Neural cell (in vitro differentiated cells): ENCODE data around the gene TMBIM1. TPM values are rescaled to one million over a fixed set of nuclear protein-coding genes. Genes with fewer than 3 reads are reported as not detected.

ENCODE experiments used
- H2AFZ ChIP-seq: fragments of 200-600, 300-800 bp; sonication (generic), shearing (Covaris generic); 2 replicates; pipeline ENCODE4 v1.6.0; 2014; ENCODE audit warnings: low read depth, mild to moderate bottlenecking, antibody characterized with exemption, low read length, moderate library complexity
- H3F3A ChIP-seq: fragments of 200-600 bp; shearing (Covaris generic); 2 replicates; pipeline ENCODE4 v1.6.1; 2016; ENCODE audit warnings: mild to moderate bottlenecking, moderate library complexity, mixed read lengths, antibody characterized with exemption, low read length; ENCODE audit not compliant: insufficient read depth, poor library complexity, severe bottlenecking
- H3K27ac ChIP-seq: fragments of 200-600, 300-800 bp; sonication (generic), shearing (Covaris generic); 2 replicates; pipeline ENCODE4 v1.5.1; 2014; ENCODE audit warnings: mild to moderate bottlenecking, low read length, moderate library complexity
- H3K27me3 ChIP-seq: fragments of 300-800, 200-600 bp; sonication (generic), shearing (Covaris generic); 2 replicates; pipeline ENCODE4 v1.6.0; 2014; ENCODE audit warnings: mild to moderate bottlenecking, low read depth, low read length, moderate library complexity; ENCODE audit not compliant: insufficient read depth
- H3K36me3 ChIP-seq: fragments of 300-800, 200-600 bp; sonication (generic), shearing (Covaris generic); 2 replicates; pipeline ENCODE4 v1.5.1; 2014; ENCODE audit warnings: mild to moderate bottlenecking, antibody characterized with exemption, low read length, moderate library complexity; ENCODE audit not compliant: insufficient read depth
- H3K4me2 ChIP-seq: fragments of 300-800, 200-600 bp; sonication (generic), shearing (Covaris generic); 2 replicates; pipeline ENCODE4 v1.6.0; 2014; ENCODE audit warnings: mild to moderate bottlenecking, low read length
- H3K4me3 ChIP-seq: fragments of 300-800, 200-600 bp; sonication (generic), shearing (Covaris generic); 2 replicates; pipeline ENCODE4 v1.5.1; 2014; ENCODE audit warnings: mild to moderate bottlenecking, low read length, moderate library complexity
- H3K79me2 ChIP-seq: fragments of 200-600 bp; shearing (Covaris generic); replicated peaks from 2 replicates; pipeline ENCODE4 v1.6.0; 2014; ENCODE audit warnings: mild to moderate bottlenecking, low read length, moderate library complexity; ENCODE audit not compliant: insufficient read depth
- H3K9ac ChIP-seq: fragments of 300-800, 200-600 bp; sonication (generic), shearing (Covaris generic); 2 replicates; pipeline ENCODE4 v1.6.1; 2016; ENCODE audit warnings: mild to moderate bottlenecking, low read length, mixed read lengths
- H3K9me2 ChIP-seq: fragments of 200-600 bp; shearing (Covaris generic); 2 replicates; pipeline ENCODE4 v1.6.1; 2016; ENCODE audit warnings: mild to moderate bottlenecking, low read length, mixed read lengths; ENCODE audit not compliant: insufficient read depth
- H3K9me3 ChIP-seq: fragments of 200-600, 300-800 bp; sonication (generic), shearing (Covaris generic); 2 replicates; pipeline ENCODE4 v1.6.1; 2016; ENCODE audit warnings: mild to moderate bottlenecking, mixed run types, low read length, moderate library complexity, mixed read lengths
- H4K20me1 ChIP-seq: fragments of 200-600 bp; shearing (Covaris generic); 2 replicates; pipeline ENCODE4 v1.6.1; 2016; ENCODE audit warnings: mild to moderate bottlenecking, mixed run types; ENCODE audit not compliant: insufficient read depth
- CTCF ChIP-seq: fragments of 450-650 bp; IDR thresholded peaks from 2 replicates; pipeline ENCODE4 v1.5.1; 2014; ENCODE audit warnings: antibody characterized with exemption, mild to moderate bottlenecking, moderate library complexity; ENCODE audit not compliant: poor library complexity, severe bottlenecking
- EP300 ChIP-seq: fragments of 450-650 bp; conservative IDR thresholded peaks from 2 replicates; pipeline ENCODE4 v1.6.1; 2014; ENCODE audit warnings: antibody characterized with exemption, mild to moderate bottlenecking, moderate library complexity; ENCODE audit not compliant: poor library complexity, severe bottlenecking
- EZH2 ChIP-seq: fragments of 200-600, 300-800 bp; shearing (Covaris generic), sonication (generic); IDR thresholded peaks from 2 replicates; pipeline ENCODE4 v1.6.1; 2014; ENCODE audit warnings: antibody characterized with exemption, low read length, borderline replicate concordance, mild to moderate bottlenecking; ENCODE audit not compliant: insufficient read depth, poor library complexity, severe bottlenecking
- MXI1 ChIP-seq: fragments of 450-650 bp; conservative IDR thresholded peaks from 2 replicates; pipeline ENCODE4 v1.6.1; 2014; ENCODE audit warnings: antibody characterized with exemption, mild to moderate bottlenecking; ENCODE audit not compliant: poor library complexity, severe bottlenecking
- POLR2AphosphoS5 ChIP-seq: IDR thresholded peaks from 2 replicates; pipeline ENCODE4 v1.6.1; 2012
- RAD21 ChIP-seq: fragments of 450-650 bp; conservative IDR thresholded peaks from 2 replicates; pipeline ENCODE4 v1.6.1; 2014; ENCODE audit warnings: antibody characterized with exemption, mild to moderate bottlenecking, moderate library complexity
- REST ChIP-seq: IDR thresholded peaks from 2 replicates; pipeline ENCODE4 v1.6.1; 2012; ENCODE audit warnings: borderline replicate concordance
- SMC3 ChIP-seq: fragments of 450-650 bp; conservative IDR thresholded peaks from 2 replicates; pipeline ENCODE4 v1.6.1; 2014; ENCODE audit warnings: antibody characterized with exemption, mild to moderate bottlenecking, moderate library complexity; ENCODE audit not compliant: poor library complexity
- TAF1 ChIP-seq: IDR thresholded peaks from 2 replicates; pipeline ENCODE4 v1.6.1; 2012; ENCODE audit warnings: low read depth
- polyA plus RNA-seq: library from polyadenylated mRNA; depleted of rRNA; stranded (reverse); fragments of >200 nt; gene quantifications from 2 replicates; pipeline ENCODE4 v1.2.3, GENCODE V29; 2014

The TMBIM1 gene
- polyA plus RNA-seq, 1 donor from 2014 or later, result not detected

GRCh38 chr2:218282173-218282991, 9.9 kb downstream of the TMBIM1 start:
- Histone ChIP-seq H3K4me3 (no peak overlapping the region), H3K36me3 (no peaks in the 10 kb centered on the region), H3K9me2 (no peaks in the 10 kb centered on the region), H3K79me2 (no peaks in the 10 kb centered on the region), H3K4me2 (no peak overlapping the region), H3F3A (no peaks in the 10 kb centered on the region), H3K9me3 (no peaks in the 10 kb centered on the region), H4K20me1 (no peaks in the 10 kb centered on the region), H3K9ac (no peak overlapping the region), H2AFZ (no peak overlapping the region), H3K27ac (no peak overlapping the region), H3K27me3 (no peaks in the 10 kb centered on the region)
- no peak for TF ChIP-seq POLR2AphosphoS5

GRCh38 chr2:218281449-218281848, 10.9 kb downstream of the TMBIM1 start:
- no peak overlapping the region for H3K4me2 ChIP-seq
- H3K9ac ChIP-seq, result no peak overlapping the region
- no peaks in the 10 kb centered on the region for H3K27me3 ChIP-seq
- no peaks in the 10 kb centered on the region for H3K9me3 ChIP-seq
- H3F3A ChIP-seq, result no peaks in the 10 kb centered on the region
- no peaks in the 10 kb centered on the region for H3K9me2 ChIP-seq
- no peaks in the 10 kb centered on the region for H3K79me2 ChIP-seq
- H3K27ac ChIP-seq, result no peak overlapping the region
- no peak overlapping the region for H2AFZ ChIP-seq
- H4K20me1 ChIP-seq, result no peaks in the 10 kb centered on the region
- H3K4me3 ChIP-seq, result no peak overlapping the region
- H3K36me3 ChIP-seq, result no peaks in the 10 kb centered on the region
- TF ChIP-seq TAF1 (no peak), RAD21 (no peak), EP300 (no peak), SMC3 (no peak), MXI1 (no peak), REST (no peak), CTCF (no peak), POLR2AphosphoS5 (no peak), EZH2 (no peak)
